Measurements from ENCODE around the gene CSRP1. TPM values are rescaled to one million over a fixed set of nuclear protein-coding genes. Genes with fewer than 3 reads are reported as not detected.

CSRP1 gene
- total and polyA plus RNA-seq, 2 of the 13 experiments (the other 11 are each of a cell fraction or from before 2014, with no cell fraction given): 17.7 to 68.9 TPM

DNA sequence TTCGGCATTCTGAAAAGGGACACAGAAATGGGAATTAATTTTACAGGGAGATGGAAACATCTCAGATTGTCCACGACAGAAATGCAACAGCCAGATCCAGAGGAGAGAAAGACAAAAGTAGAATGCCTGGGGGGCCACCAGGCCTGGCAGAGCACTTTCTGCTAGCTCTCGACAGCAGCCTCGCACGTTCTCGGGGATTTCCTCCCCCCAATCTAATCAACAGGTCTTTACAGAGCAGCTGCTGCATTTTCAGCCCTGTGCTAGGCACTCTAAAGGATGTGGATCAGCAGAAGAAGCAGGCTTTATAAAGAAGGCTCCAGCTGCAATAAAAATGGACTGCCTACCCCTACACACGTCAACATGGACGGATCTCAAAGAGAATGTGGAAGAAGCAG lies 10.6 kb downstream of the CSRP1 start:
- DNase-seq (ENCODE audit: low spot score) (no peak), ATAC-seq (no peak), FAIRE-seq (no peak)
- intact Hi-C loops (cut with micrococcal nuclease; ENCODE audit: unreplicated experiment) (no loop called here), in situ Hi-C loops (cut with HindIII; ENCODE audit: extremely low pct_ligation_motif_present, low pct_unique_long_range_greater_than_20kb) (no loop called here)
- peak overlapping the region; percentile 44; the same call in 1 of the 2 replicates for H3K9ac ChIP-seq (ENCODE audit: insufficient read depth, low read depth, low read length)
- H4K20me1 ChIP-seq (ENCODE audit: insufficient read depth, low read length): no peaks in the 10 kb centered on the region
- ChIA-PET POLR2A (interaction anchor here (1.3 to 2.2 kb wide), 4 partner anchors 10 to 27 kb away, joined by 4 to 12 read pairs (median 8); partner anchors contain the start of gene PHLDA3), CTCF (ENCODE audit: low intra/inter-chr PET ratio, low total read pairs) (no interaction called here)
- TF ChIP-seq, protein P1, sequence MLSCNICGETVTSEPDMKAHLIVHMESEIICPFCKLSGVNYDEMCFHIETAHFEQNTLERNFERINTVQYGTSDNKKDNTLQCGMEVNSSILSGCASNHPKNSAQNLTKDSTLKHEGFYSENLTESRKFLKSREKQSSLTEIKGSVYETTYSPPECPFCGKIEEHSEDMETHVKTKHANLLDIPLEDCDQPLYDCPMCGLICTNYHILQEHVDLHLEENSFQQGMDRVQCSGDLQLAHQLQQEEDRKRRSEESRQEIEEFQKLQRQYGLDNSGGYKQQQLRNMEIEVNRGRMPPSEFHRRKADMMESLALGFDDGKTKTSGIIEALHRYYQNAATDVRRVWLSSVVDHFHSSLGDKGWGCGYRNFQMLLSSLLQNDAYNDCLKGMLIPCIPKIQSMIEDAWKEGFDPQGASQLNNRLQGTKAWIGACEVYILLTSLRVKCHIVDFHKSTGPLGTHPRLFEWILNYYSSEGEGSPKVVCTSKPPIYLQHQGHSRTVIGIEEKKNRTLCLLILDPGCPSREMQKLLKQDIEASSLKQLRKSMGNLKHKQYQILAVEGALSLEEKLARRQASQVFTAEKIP (CRISPR knock-in tag; IDR thresholded peaks at IDR 0.05; ENCODE audit: borderline replicate concordance): no peak
- TF ChIP-seq, protein P2, sequence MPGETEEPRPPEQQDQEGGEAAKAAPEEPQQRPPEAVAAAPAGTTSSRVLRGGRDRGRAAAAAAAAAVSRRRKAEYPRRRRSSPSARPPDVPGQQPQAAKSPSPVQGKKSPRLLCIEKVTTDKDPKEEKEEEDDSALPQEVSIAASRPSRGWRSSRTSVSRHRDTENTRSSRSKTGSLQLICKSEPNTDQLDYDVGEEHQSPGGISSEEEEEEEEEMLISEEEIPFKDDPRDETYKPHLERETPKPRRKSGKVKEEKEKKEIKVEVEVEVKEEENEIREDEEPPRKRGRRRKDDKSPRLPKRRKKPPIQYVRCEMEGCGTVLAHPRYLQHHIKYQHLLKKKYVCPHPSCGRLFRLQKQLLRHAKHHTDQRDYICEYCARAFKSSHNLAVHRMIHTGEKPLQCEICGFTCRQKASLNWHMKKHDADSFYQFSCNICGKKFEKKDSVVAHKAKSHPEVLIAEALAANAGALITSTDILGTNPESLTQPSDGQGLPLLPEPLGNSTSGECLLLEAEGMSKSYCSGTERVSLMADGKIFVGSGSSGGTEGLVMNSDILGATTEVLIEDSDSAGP (CRISPR knock-in tag; IDR thresholded peaks at IDR 0.05; ENCODE audit: borderline replicate concordance): 0 out of 2 replicates have a peak, but pooled peaks have one; percentile 48
- 0 out of 2 replicates have a peak, but pooled peaks have one; percentile 3 for TF ChIP-seq ZNF567 (CRISPR knock-in tag; IDR thresholded peaks at IDR 0.05; ENCODE audit: borderline replicate concordance)
- TF ChIP-seq, protein P3, sequence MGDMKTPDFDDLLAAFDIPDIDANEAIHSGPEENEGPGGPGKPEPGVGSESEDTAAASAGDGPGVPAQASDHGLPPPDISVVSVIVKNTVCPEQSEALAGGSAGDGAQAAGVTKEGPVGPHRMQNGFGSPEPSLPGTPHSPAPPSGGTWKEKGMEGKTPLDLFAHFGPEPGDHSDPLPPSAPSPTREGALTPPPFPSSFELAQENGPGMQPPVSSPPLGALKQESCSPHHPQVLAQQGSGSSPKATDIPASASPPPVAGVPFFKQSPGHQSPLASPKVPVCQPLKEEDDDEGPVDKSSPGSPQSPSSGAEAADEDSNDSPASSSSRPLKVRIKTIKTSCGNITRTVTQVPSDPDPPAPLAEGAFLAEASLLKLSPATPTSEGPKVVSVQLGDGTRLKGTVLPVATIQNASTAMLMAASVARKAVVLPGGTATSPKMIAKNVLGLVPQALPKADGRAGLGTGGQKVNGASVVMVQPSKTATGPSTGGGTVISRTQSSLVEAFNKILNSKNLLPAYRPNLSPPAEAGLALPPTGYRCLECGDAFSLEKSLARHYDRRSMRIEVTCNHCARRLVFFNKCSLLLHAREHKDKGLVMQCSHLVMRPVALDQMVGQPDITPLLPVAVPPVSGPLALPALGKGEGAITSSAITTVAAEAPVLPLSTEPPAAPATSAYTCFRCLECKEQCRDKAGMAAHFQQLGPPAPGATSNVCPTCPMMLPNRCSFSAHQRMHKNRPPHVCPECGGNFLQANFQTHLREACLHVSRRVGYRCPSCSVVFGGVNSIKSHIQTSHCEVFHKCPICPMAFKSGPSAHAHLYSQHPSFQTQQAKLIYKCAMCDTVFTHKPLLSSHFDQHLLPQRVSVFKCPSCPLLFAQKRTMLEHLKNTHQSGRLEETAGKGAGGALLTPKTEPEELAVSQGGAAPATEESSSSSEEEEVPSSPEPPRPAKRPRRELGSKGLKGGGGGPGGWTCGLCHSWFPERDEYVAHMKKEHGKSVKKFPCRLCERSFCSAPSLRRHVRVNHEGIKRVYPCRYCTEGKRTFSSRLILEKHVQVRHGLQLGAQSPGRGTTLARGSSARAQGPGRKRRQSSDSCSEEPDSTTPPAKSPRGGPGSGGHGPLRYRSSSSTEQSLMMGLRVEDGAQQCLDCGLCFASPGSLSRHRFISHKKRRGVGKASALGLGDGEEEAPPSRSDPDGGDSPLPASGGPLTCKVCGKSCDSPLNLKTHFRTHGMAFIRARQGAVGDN (CRISPR knock-in tag; IDR thresholded peaks at IDR 0.05): peak; percentile 39
- H3K27ac ChIP-seq (ENCODE audit: extremely low read length, insufficient read depth, low read length): peak overlapping the region; percentile 83
- H3K4me1 ChIP-seq (ENCODE audit: insufficient read depth, low read length): peaks cover 67% of the 10 kb centered on the region
- no peaks in the 10 kb centered on the region for H3K79me2 ChIP-seq (ENCODE audit: insufficient read depth, low read length)
- peak overlapping the region; percentile 60 for H3K4me2 ChIP-seq (ENCODE audit: low read depth, low read length)
- TSS peak; percentile 83 for BruUV-seq (replicated peaks)
- WGBS (ENCODE audit: low lambda C conversion rate): 68% methylated on average over 8 of the region's 8 CpGs
- peaks cover 1 to 5% of the 10 kb centered on the region in 2 experiments; a peak in 1 of 5 replicates for H3K36me3 ChIP-seq (replicated peaks in 1 of 2; ENCODE audit: control insufficient read depth in 1 of 2, insufficient read depth in 2 of 2, low read length in 2 of 2)
- peak overlapping the region in 1 of 3 experiments; percentile 29; a peak in 2 of 6 replicates for H3K4me3 ChIP-seq (replicated peaks in 1 of 3; ENCODE audit: insufficient read depth in 1 of 3, low read depth in 2 of 3, low read length in 3 of 3)
- H3K9me3 ChIP-seq (ENCODE audit: low read length): no peaks in the 10 kb centered on the region
- H3K27me3 ChIP-seq (ENCODE audit: control insufficient read depth in 1 of 2, insufficient read depth in 2 of 2, low read length in 2 of 2): no peaks in the 10 kb centered on the region
- H2AFZ ChIP-seq (ENCODE audit: low read length): no peak overlapping the region
